Endothelial cell of umbilical vein (primary cell): Measurements from ENCODE around the gene BPHL. TPM values are rescaled to one million over a fixed set of nuclear protein-coding genes. Genes with fewer than 3 reads are reported as not detected.
A peak's percentile ranks its signal among the peaks of the same experiment; 100 is the strongest.

Source experiments
- BruUV-seq: library from RNA; stranded (reverse); fragments of 400-500 nt; replicated peaks from 2 replicates; lab custom pipeline; 2021; lab: Mats Ljungman, UMichigan
- CTCF ChIA-PET: fragments of 300-600, 350-600 bp; sonication (Branson Sonifier 250); formaldehyde crosslinking; loops from one replicate; lab custom pipeline; 2021; ENCODE audit warnings: antibody characterized with exemption, inconsistent platforms; lab: Charles Lee
- POLR2A ChIA-PET: fragments of 300-600, 350-600 bp; sonication (Branson Sonifier 250); formaldehyde crosslinking; loops from one replicate; lab custom pipeline; 2021; ENCODE audit warnings: antibody characterized with exemption, inconsistent platforms; lab: Charles Lee
- DNase-seq: peaks from one replicate; pipeline ENCODE4 v3.0.0-alpha.2; 2011; ENCODE audit warnings: low read depth, low spot score
- FAIRE-seq: peaks from 2 replicates; lab custom pipeline; 2011; peaks lifted over from hg19 to GRCh38; lab: Jason Lieb, UNC
- H2AFZ ChIP-seq: 2 replicates; pipeline ENCODE4 v1.6.0; 2012; ENCODE audit warnings: low read depth, low read length, control low read depth, inconsistent platforms
- H3K27ac ChIP-seq: 2 replicates; pipeline ENCODE4 v1.5.1; 2011; ENCODE audit warnings: low read depth, mild to moderate bottlenecking, control low read depth, low read length, moderate library complexity; ENCODE audit not compliant: insufficient read depth
- H3K27me3 ChIP-seq, 2 experiments: 2 replicates each; pipeline versions ENCODE4 v1.6.0 to v1.6.1; 2011; ENCODE audit warnings: low read length in 2 of 2, mixed read lengths in 1 of 2; ENCODE audit not compliant: control insufficient read depth in 2 of 2, insufficient read depth in 2 of 2
- H3K36me3 ChIP-seq, 2 experiments: 2 replicates in 1 of 2; 3 replicates in 1 of 2; pipeline ENCODE4 v1.5.1; 2011; ENCODE audit warnings: low read length in 2 of 2, mild to moderate bottlenecking in 1 of 2, moderate library complexity in 1 of 2; ENCODE audit not compliant: control insufficient read depth in 2 of 2, insufficient read depth in 2 of 2; ENCODE audit errors: extremely low read depth in 1 of 2
- H3K4me1 ChIP-seq: 3 replicates; pipeline ENCODE4 v1.5.1; 2011; ENCODE audit warnings: mild to moderate bottlenecking, low read length; ENCODE audit not compliant: control insufficient read depth, insufficient read depth; ENCODE audit errors: extremely low read depth
- H3K4me2 ChIP-seq: 2 replicates; pipeline ENCODE4 v1.6.1; 2011; ENCODE audit warnings: low read length, control low read depth, mixed read lengths; ENCODE audit not compliant: insufficient read depth
- H3K4me3 ChIP-seq, 3 experiments: fragments of 200-600 bp in 1 of 3; sonication (generic), shearing (Covaris generic) in 1 of 3; replicated peaks in 1 of 3; 2 replicates each; pipeline ENCODE4 v1.5.1; 2011 to 2016; ENCODE audit warnings: control low read depth in 3 of 3, low read length in 3 of 3, mild to moderate bottlenecking in 2 of 3, inconsistent platforms in 1 of 3, low read depth in 1 of 3, moderate library complexity in 1 of 3; ENCODE audit not compliant: insufficient read depth in 1 of 3
- H3K79me2 ChIP-seq: 2 replicates; pipeline ENCODE4 v1.6.0; 2012; ENCODE audit warnings: low read length, inconsistent platforms; ENCODE audit not compliant: control insufficient read depth, insufficient read depth
- H3K9ac ChIP-seq: replicated peaks from 2 replicates; pipeline ENCODE3; 2011; ENCODE audit warnings: low read length, control low read depth; ENCODE audit not compliant: insufficient read depth; ENCODE audit errors: extremely low read depth
- H3K9me1 ChIP-seq: replicated peaks from 3 replicates; pipeline ENCODE4 v1.6.0; 2011; ENCODE audit warnings: mild to moderate bottlenecking, low read length; ENCODE audit not compliant: control insufficient read depth, insufficient read depth; ENCODE audit errors: extremely low read depth
- H3K9me3 ChIP-seq: replicated peaks from 2 replicates; pipeline ENCODE4 v1.5.1; 2012; ENCODE audit warnings: low read length, inconsistent platforms; ENCODE audit not compliant: control insufficient read depth, insufficient read depth
- H4K20me1 ChIP-seq: replicated peaks from 2 replicates; pipeline ENCODE3; 2011; ENCODE audit warnings: mild to moderate bottlenecking, low read length; ENCODE audit not compliant: control insufficient read depth, insufficient read depth; ENCODE audit errors: extremely low read depth
- CTCF ChIP-seq, 2 donors: IDR thresholded peaks; 1 replicate in 1 of 2; 2 replicates in 1 of 2; pipeline ENCODE4 v1.5.1; 2011; ENCODE audit warnings: low read length in 2 of 2, mild to moderate bottlenecking in 2 of 2, moderate library complexity in 2 of 2, control low read depth in 1 of 2, inconsistent platforms in 1 of 2, low read depth in 1 of 2; ENCODE audit not compliant: insufficient read depth in 1 of 2; ENCODE audit errors: extremely low read depth in 1 of 2
- EZH2 ChIP-seq: IDR thresholded peaks from 2 replicates; pipeline ENCODE4 v1.6.1; 2012; ENCODE audit warnings: borderline replicate concordance, low read depth, mild to moderate bottlenecking, moderate library complexity, low read length, inconsistent platforms; ENCODE audit not compliant: severe bottlenecking
- FOS ChIP-seq: IDR thresholded peaks from 2 replicates; pipeline ENCODE4 v1.6.1; 2011; ENCODE audit warnings: mild to moderate bottlenecking, low read length, moderate library complexity, borderline replicate concordance; ENCODE audit not compliant: insufficient read depth
- GATA2 ChIP-seq: IDR thresholded peaks from 2 replicates; pipeline ENCODE4 v1.7.0; 2011; ENCODE audit warnings: low read depth, mild to moderate bottlenecking, moderate library complexity, mixed read lengths, low read length; ENCODE audit not compliant: insufficient read length, insufficient read depth
- JUN ChIP-seq: IDR thresholded peaks from 2 replicates; pipeline ENCODE4 v1.6.1; 2011; ENCODE audit warnings: borderline replicate concordance, low read depth; ENCODE audit not compliant: insufficient read length, insufficient read depth
- MAX ChIP-seq: IDR thresholded peaks from 2 replicates; pipeline ENCODE4 v1.6.1; 2011; ENCODE audit not compliant: insufficient read depth, insufficient read length
- MYC ChIP-seq: IDR thresholded peaks from one replicate; pipeline ENCODE4 v1.6.1; 2011; ENCODE audit warnings: mild to moderate bottlenecking, low read depth, low read length
- POLR2A ChIP-seq: IDR thresholded peaks from 2 replicates; pipeline ENCODE4 v1.6.1; 2012; ENCODE audit warnings: low read depth, mild to moderate bottlenecking, control low read depth, low read length
- POLR2AphosphoS5 ChIP-seq: IDR thresholded peaks from 2 replicates; pipeline ENCODE4 v1.6.1; 2012; ENCODE audit warnings: low read depth, mild to moderate bottlenecking, control low read depth, low read length, moderate library complexity; ENCODE audit not compliant: insufficient read depth
- dilution Hi-C: fragments of 300-500 bp; cut with MboI; formaldehyde crosslinking; loops from one replicate; pipeline ENCODE4 v1.15.0; 2019; ENCODE audit warnings: low sequenced_read_pairs; ENCODE audit not compliant: extremely low pct_ligation_motif_present
- intact Hi-C: fragments of 100-400 bp; cut with micrococcal nuclease; formaldehyde crosslinking; loops from one replicate; pipeline ENCODE4 v1.10.0; 2022
- polyA plus RNA-seq, 4 experiments: library from polyadenylated mRNA; depleted of rRNA in 3 of 4; stranded (reverse) in 3 of 4; unstranded in 1 of 4; fragments of >200 nt; gene quantifications; 2 replicates each; pipeline versions ENCODE4 v1.2.1 to v1.2.3, GENCODE V29; 2011 to 2012; ENCODE audit warnings: missing spikeins in 1 of 4
- total RNA-seq: library from RNA; stranded (reverse); gene quantifications from 2 replicates; pipeline ENCODE4 v1.2.3, GENCODE V29; 2021

The BPHL gene
- total and polyA plus RNA-seq, 2 donors (not counting 3 experiments of a cell fraction or from before 2014, with no cell fraction given): 12.3 to 14.8 TPM

- DNase-seq (no peak), FAIRE-seq (no peak)
- Histone ChIP-seq H3K4me1 (peaks cover 12% of the 10 kb centered on the region), H3K27ac (no peak overlapping the region), H3K9me1 (no peaks in the 10 kb centered on the region), H4K20me1 (no peaks in the 10 kb centered on the region), H3K4me2 (peak overlapping the region; percentile 0), H3K27me3 (no peaks in the 10 kb centered on the region), H3K79me2 (no peaks in the 10 kb centered on the region), H2AFZ (no peak overlapping the region), H3K4me3 (no peak overlapping the region), H3K36me3 (peaks cover 5 to 12% of the 10 kb centered on the region in 2 experiments), H3K9me3 (no peaks in the 10 kb centered on the region), H3K9ac (no peak overlapping the region)
- TF ChIP-seq EZH2: no peak
- TF ChIP-seq CTCF (IDR thresholded peaks at IDR 0.05; ENCODE audit: extremely low read depth in 1 of 2, insufficient read depth in 1 of 2, low read depth in 1 of 2, low read length in 2 of 2): no peak
- no peak for TF ChIP-seq JUN
- TF ChIP-seq MAX: no peak
- no peak for TF ChIP-seq POLR2A
- no peak for TF ChIP-seq MYC
- no peak for TF ChIP-seq FOS
- no peak for TF ChIP-seq GATA2
- TF ChIP-seq POLR2AphosphoS5: no peak
- no TSS peak for BruUV-seq
- dilution Hi-C loops: no loop called here
- CTCF ChIA-PET: no interaction called here
- POLR2A ChIA-PET: no interaction called here
- intact Hi-C loops: no loop called here
Observed at GRCh38 chr6:3088446-3088845, 30.1 kb upstream of the BPHL start.
